Adrenal gland (tissue), 12 donors: ENCODE results near the gene CHMP1B. TPM values are rescaled to one million over a fixed set of nuclear protein-coding genes. Genes with fewer than 3 reads are reported as not detected.

Experiments used
- DNase-seq, 7 donors: peaks; one replicate each; pipeline ENCODE4 v3.0.0-alpha.2; 2019 to 2020
- H3K27ac ChIP-seq, 5 donors: fragments of 200-600 bp; sonication (generic) in 4 of 5; 1 replicate in 3 of 5; 2 replicates in 2 of 5; pipeline versions ENCODE4 v1.5.1 to v1.8.0; 2016 to 2020; ENCODE audit warnings: mild to moderate bottlenecking in 1 of 5
- H3K27me3 ChIP-seq: fragments of 200-600 bp; 2 replicates; pipeline ENCODE4 v1.8.0; 2021
- H3K36me3 ChIP-seq, 2 donors: fragments of 200-600 bp; replicated peaks in 1 of 2; 1 replicate in 1 of 2; 2 replicates in 1 of 2; pipeline versions ENCODE4 v1.5.1 to v1.8.0; 2018 to 2022
- H3K4me1 ChIP-seq, 2 donors: fragments of 200-600 bp; replicated peaks in 1 of 2; 1 replicate in 1 of 2; 2 replicates in 1 of 2; pipeline versions ENCODE4 v1.5.1 to v1.8.0; 2018 to 2021
- H3K4me3 ChIP-seq, 4 donors: fragments of 200-600 bp; sonication (generic) in 3 of 4; one replicate each; pipeline ENCODE4 v1.5.1; 2016 to 2018
- H3K9me3 ChIP-seq, 3 donors: fragments of 200-600 bp; sonication (generic) in 1 of 3; replicated peaks in 1 of 3; 1 replicate in 2 of 3; 2 replicates in 1 of 3; pipeline versions ENCODE4 v1.5.1 to v1.8.0; 2016 to 2021
- CTCF ChIP-seq, 6 experiments: fragments of 450-650 bp in 4 of 6; fragments of 200-600 bp in 2 of 6; sonication (generic) in 1 of 6; IDR thresholded peaks; 1 replicate in 5 of 6; 2 replicates in 1 of 6; pipeline versions ENCODE4 v1.5.1 to v1.8.0; 2016 to 2021; ENCODE audit warnings: antibody characterized with exemption in 6 of 6, mild to moderate bottlenecking in 2 of 6, moderate library complexity in 1 of 6
- POLR2A ChIP-seq, 2 donors: fragments of 450-650 bp; IDR thresholded peaks; one replicate each; pipeline ENCODE4 v1.6.1; 2017; ENCODE audit warnings: antibody characterized with exemption in 2 of 2, mild to moderate bottlenecking in 2 of 2, moderate library complexity in 1 of 2
- WGBS, 4 donors: extraction: QIAGEN DNeasy Blood & Tissue Kit in 2 of 4; methylation state at CpG; one replicate each; pipeline versions ENCODE4 v1.1.5 to v1.1.7; 2013 to 2017; 5-methylcytosine and 5-hydroxymethylcytosine counted together
- intact Hi-C, 2 donors: fragments of 100-400 bp; cut with DNase I; formaldehyde crosslinking; loops; one replicate each; pipeline versions ENCODE4 v1.14.1 to v1.15.0; 2022 to 2023
- polyA plus RNA-seq, 3 donors: library from polyadenylated mRNA; stranded (reverse); fragments of 200-250 nt in 2 of 3; fragments of 350-450 nt in 1 of 3; fragmentation: Illumina TruSeq in 1 of 3; extraction: RNeasy Lipid Tissue Mini Kit (QIAGEN cat#74804) in 1 of 3; gene quantifications; one replicate each; pipeline ENCODE4 v1.2.3, GENCODE V29; 2013 to 2014
- total RNA-seq, 9 donors: library from RNA; depleted of rRNA in 4 of 9; stranded (reverse); fragments of >200 nt in 4 of 9; fragments of 120-200 nt in 1 of 9; fragmentation: NEBNext Ultra II Directional in 1 of 9; extraction: Animal tissue kit (Norgen Biotek cat#: 25700) in 1 of 9; gene quantifications; one replicate each; pipeline versions ENCODE4 v1.1.0 to v1.2.4, GENCODE V29; 2013 to 2023
- donor health status: healthy with polysubstance abuse.
- donor health status: Bipolar disorder and iron deficiency.
- donor health status: DM: yes; HTN: yes; CAD: no.
- donor health status: DM: no; HTN: no; CAD: no.
- donor health status: DM: no; HTN: no; CAD: no.
- donor health status: DM: yes; HTN: yes; CAD: no.

Gene CHMP1B
- total and polyA plus RNA-seq, 12 donors, result 17.5 to 52.6 (median 41.5) TPM

DNA sequence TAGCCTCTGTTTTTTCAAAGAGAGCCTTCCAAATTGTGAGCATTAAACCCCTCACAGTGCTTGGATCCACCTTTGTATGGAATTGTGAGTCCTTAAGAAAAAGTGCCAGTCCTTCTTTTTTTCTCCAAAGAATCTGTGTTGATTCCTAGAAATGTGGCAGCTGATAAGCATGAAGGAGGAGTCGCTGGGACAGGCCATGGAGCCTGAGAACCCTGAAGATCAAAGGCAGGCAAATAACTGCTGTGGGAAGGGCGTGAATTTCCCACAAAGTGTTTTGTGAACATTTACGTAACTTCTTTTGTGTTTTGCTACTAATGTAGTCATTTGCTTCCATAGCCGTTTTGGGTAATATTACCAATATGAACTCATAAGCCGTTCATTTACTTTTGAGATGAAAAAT lies 27.7 kb upstream of the CHMP1B start:
- TF ChIP-seq CTCF (IDR thresholded peaks at IDR 0.05), result no peak
- no peak for TF ChIP-seq POLR2A (IDR thresholded peaks at IDR 0.05)
- H3K9me3 ChIP-seq, result no peaks in the 10 kb centered on the region
- no peak for DNase-seq
- no peaks in the 10 kb centered on the region for H3K27me3 ChIP-seq
- H3K27ac ChIP-seq, result no peak overlapping the region
- WGBS, 4 donors, result 63 to 81% (median 68%) methylated on average over 5 of the region's 5 CpGs
- intact Hi-C loops, result no loop called here
- H3K4me1 ChIP-seq, result no peaks in the 10 kb centered on the region
- no peaks in the 10 kb centered on the region for H3K36me3 ChIP-seq
- no peak overlapping the region for H3K4me3 ChIP-seq

GRCh38 chr18:11826836-11827235 lies 24.4 kb upstream of the CHMP1B start:
- no peaks in the 10 kb centered on the region for H3K4me1 ChIP-seq
- no peaks in the 10 kb centered on the region for H3K9me3 ChIP-seq
- H3K36me3 ChIP-seq, result no peaks in the 10 kb centered on the region
- TF ChIP-seq POLR2A (IDR thresholded peaks at IDR 0.05) (no peak), CTCF (IDR thresholded peaks at IDR 0.05) (no peak)
- no peaks in the 10 kb centered on the region for H3K27me3 ChIP-seq
- no peak overlapping the region for H3K4me3 ChIP-seq
- H3K27ac ChIP-seq, result no peak overlapping the region
- DNase-seq, result no peak
- intact Hi-C loops, result no loop called here
- WGBS, 4 donors, result 79 to 89% (median 87%) methylated on average over 12 of the region's 12 CpGs

DNA sequence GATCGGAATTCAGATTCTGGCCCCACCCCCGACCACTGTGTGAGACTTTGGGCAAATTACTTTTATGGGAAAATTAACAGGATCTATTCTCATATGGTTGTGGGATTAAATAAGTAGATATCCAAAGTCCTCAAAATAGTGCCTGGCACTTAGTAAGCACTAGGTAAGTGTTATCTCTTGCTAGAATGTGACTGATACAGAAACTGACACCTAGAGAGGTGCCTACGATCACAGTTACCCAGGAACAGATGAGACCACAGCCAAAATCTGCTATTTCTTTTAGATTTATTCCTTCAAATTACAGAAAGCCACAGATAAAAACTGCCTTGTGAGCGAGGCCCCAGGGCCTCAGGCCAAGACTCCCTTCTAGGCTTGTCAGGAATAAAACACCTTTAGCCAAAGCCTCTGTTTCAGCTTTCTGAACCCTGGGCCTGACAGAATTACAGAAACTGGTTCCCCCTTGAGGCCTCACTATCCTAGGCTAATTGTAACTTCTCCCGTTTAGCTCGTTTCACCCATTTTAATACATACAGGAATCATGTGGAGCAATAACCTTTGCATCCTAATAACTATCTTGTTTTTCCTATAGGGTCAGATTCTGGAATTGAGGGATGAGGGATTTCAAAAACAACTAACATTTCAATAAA lies 22.3 kb upstream of the CHMP1B start:
- TF ChIP-seq CTCF (IDR thresholded peaks at IDR 0.05) (no peak), POLR2A (IDR thresholded peaks at IDR 0.05) (no peak)
- intact Hi-C loops, result no loop called here
- Histone ChIP-seq H3K4me3 (no peak overlapping the region), H3K9me3 (no peaks in the 10 kb centered on the region), H3K27me3 (no peaks in the 10 kb centered on the region), H3K4me1 (no peaks in the 10 kb centered on the region), H3K27ac (no peak overlapping the region), H3K36me3 (no peaks in the 10 kb centered on the region)
- no peak for DNase-seq
- WGBS, 4 donors, result 73 to 82% (median 77%) methylated on average over 6 of the region's 6 CpGs

DNA sequence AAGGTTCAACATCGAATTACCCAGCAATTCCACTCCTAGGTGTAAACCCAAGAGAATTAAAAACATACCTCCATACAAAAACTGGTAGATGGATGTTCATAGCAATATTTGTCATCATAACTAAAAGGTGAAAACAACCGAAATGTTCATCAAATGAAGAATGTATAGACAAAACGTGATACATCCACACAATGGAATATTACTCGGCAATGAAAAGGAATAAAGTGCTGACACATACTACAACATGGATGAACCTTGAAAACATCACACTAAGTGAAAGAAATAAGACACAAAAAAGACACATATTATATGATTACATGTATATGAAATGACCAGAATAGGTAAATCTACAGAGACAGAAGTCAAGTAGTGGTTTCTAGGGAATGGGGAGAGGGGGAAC lies 20.6 kb upstream of the CHMP1B start:
- TF ChIP-seq CTCF (IDR thresholded peaks at IDR 0.05) (no peak), POLR2A (IDR thresholded peaks at IDR 0.05) (no peak)
- no peak for DNase-seq
- no peak overlapping the region for H3K27ac ChIP-seq
- 86 to 97% (median 94%) methylated on average over 4 of the region's 4 CpGs for WGBS, 4 donors
- no peaks in the 10 kb centered on the region for H3K4me1 ChIP-seq
- no peak overlapping the region for H3K4me3 ChIP-seq
- no peaks in the 10 kb centered on the region for H3K36me3 ChIP-seq
- intact Hi-C loops, result no loop called here
- H3K9me3 ChIP-seq, result no peaks in the 10 kb centered on the region
- H3K27me3 ChIP-seq, result no peaks in the 10 kb centered on the region
